ENCODE measurements around the gene GPR15LG. TPM values are rescaled to one million over a fixed set of nuclear protein-coding genes. Genes with fewer than 3 reads are reported as not detected.
"Not testable (repeated sequence)": the region's sequence is repeated elsewhere in the genome, so short reads cannot be mapped to it uniquely, and the experiment has no call there.

GPR15LG gene
- polyA plus RNA-seq (2011; rRNA removed) (not detected in 2 replicates), polyA minus RNA-seq (2011; rRNA and poly(A)+ RNA removed) (not detected in 2 replicates)

DNA sequence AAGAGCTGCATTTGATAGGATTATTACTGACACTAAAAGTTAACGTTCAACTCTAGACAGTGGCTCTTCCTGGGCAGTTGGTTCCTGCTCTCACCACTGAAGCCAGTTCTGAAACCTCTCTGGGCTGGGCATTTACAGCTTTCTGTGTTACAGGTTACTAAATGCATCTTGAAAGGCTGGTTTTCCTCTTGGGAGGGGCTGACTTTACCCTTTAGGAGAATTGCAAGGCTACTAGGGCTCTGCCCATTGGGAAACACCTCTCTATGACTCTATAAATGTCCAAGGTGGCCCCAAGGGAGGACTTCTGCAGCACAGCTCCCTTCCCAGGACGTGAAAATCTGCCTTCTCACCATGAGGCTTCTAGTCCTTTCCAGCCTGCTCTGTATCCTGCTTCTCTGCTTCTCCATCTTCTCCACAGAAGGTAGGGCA lies at the start of gene GPR15LG:
GPR15LG (plus strand) TSS at position 301 of the 429 bp plus-strand sequence; CDS start at position 352, 51 bp downstream.
- TF ChIP-seq, protein P1, sequence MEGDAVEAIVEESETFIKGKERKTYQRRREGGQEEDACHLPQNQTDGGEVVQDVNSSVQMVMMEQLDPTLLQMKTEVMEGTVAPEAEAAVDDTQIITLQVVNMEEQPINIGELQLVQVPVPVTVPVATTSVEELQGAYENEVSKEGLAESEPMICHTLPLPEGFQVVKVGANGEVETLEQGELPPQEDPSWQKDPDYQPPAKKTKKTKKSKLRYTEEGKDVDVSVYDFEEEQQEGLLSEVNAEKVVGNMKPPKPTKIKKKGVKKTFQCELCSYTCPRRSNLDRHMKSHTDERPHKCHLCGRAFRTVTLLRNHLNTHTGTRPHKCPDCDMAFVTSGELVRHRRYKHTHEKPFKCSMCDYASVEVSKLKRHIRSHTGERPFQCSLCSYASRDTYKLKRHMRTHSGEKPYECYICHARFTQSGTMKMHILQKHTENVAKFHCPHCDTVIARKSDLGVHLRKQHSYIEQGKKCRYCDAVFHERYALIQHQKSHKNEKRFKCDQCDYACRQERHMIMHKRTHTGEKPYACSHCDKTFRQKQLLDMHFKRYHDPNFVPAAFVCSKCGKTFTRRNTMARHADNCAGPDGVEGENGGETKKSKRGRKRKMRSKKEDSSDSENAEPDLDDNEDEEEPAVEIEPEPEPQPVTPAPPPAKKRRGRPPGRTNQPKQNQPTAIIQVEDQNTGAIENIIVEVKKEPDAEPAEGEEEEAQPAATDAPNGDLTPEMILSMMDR (IDR thresholded peaks at IDR 0.05; ENCODE audit: insufficient read depth, low read depth, low read length): no peak
- ChIA-PET POLR2A (no interaction called here), CTCF (no interaction called here)
- Histone ChIP-seq H3K27me3 (ENCODE audit: control insufficient read depth, insufficient read depth, low read length) (peaks cover 1% of the 10 kb centered on the region; the same call in 1 of the 2 replicates), H3K36me3 (ENCODE audit: control insufficient read depth, insufficient read depth, low read length) (no peaks in the 10 kb centered on the region), H3K4me3 (ENCODE audit: low read depth, low read length) (no peak within 1 kb of the TSS)
- no peak for DNase-seq (ENCODE audit: low read depth)

DNA sequence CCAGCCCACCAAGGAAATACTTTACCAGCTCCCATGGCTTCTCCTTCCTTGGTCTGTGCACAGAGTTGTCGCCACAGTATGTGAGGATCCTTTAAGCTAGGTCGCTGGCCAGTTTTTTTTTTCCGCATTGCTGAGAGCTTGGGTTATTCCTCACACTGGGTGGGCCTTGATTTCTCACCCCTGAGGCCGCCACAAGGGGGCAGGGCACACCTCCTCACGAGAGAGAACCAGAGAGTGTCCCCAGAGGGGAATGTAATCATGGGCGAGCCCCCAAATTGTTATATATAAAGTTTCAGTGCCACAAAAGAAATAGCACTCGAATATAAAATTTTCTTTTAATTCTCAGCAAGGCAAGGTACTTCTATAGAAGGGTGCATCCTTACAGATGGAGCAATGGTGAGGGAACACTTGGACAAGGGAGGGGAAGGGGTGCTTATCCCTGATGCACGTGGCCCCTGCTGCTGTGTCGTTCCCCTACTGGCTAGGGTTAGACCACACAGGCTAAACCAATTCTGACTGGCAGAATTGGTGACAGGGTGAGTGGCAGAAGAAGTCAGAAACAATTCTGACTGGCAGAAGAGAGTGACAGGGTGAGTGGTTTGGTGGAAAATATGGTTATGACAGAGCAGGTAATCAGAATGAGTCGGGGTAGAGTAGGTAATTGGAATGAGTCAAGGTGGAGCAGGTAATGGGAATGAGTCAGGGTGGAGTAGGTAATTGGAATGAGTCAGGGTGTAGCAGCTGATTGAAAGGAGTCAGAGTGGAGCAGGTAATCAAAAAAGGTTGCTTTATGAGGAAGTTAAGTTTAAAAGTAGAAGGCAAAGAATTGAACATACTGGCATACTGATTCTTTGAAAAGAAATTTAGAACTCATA lies 47.5 kb upstream of the GPR15LG start:
- CTCF ChIA-PET; POLR2A ChIA-PET; H3K36me3 ChIP-seq (ENCODE audit: control insufficient read depth, insufficient read depth, low read length); DNase-seq (ENCODE audit: low read depth); H3K27me3 ChIP-seq (ENCODE audit: control insufficient read depth, insufficient read depth, low read length); H3K4me3 ChIP-seq (ENCODE audit: low read depth, low read length): not testable (repeated sequence)

DNA sequence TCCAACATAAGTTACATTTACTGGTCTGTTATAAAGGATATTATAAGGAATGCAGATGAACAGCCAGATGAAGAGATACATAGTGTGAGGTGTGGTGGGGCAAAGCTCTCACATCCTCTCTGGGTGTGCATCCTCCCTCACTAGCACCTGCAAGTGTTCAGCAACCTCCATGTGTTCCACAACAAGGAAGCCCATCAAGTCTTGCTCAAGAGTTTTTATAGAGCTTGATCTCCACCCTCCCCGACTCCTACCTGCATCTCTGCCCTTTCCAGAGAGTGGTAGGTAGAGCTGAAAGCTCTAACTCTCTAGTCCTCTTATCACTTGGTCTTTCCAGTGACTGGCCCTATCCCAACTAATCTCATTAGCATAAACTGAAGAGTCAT lies 46.8 kb upstream of the GPR15LG start:
- Histone ChIP-seq H3K27me3 (ENCODE audit: control insufficient read depth, insufficient read depth, low read length) (0 out of 2 replicates have a peak, but pooled peaks cover 1% of the 10 kb centered on the region), H3K4me3 (ENCODE audit: low read depth, low read length) (no peak overlapping the region), H3K36me3 (ENCODE audit: control insufficient read depth, insufficient read depth, low read length) (no peaks in the 10 kb centered on the region)
- POLR2A ChIA-PET: no interaction called here
- CTCF ChIA-PET: no interaction called here
- TF ChIP-seq, protein P1 (IDR thresholded peaks at IDR 0.05; ENCODE audit: insufficient read depth, low read depth, low read length): no peak
- DNase-seq (ENCODE audit: low read depth): no peak

DNA sequence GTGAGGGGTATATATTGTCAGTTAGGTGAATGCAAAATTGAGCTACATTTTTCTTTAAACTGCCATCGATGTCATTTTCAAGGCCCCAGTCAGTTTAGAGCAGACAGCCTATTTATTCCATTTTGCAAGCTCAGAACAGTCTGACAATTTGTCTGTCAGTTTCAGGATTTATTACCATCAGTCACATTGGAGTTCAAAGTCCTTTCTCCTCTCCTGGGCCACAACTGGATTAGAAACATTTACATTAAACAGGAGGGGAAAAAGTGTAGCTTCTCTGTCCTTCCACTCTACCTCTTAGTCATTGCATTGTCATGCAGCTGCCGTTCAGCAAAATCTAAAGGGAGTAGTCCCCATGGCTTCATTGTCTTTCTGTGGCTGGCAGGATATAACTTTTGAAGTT lies 37.8 kb upstream of the GPR15LG start:
- Histone ChIP-seq H3K36me3 (ENCODE audit: control insufficient read depth, insufficient read depth, low read length) (no peaks in the 10 kb centered on the region), H3K27me3 (ENCODE audit: control insufficient read depth, insufficient read depth, low read length) (no peaks in the 10 kb centered on the region), H3K4me3 (ENCODE audit: low read depth, low read length) (no peak overlapping the region)
- ChIA-PET CTCF (no interaction called here), POLR2A (no interaction called here)
- TF ChIP-seq, protein P1 (IDR thresholded peaks at IDR 0.05; ENCODE audit: insufficient read depth, low read depth, low read length): no peak
- no peak for DNase-seq (ENCODE audit: low read depth)

DNA sequence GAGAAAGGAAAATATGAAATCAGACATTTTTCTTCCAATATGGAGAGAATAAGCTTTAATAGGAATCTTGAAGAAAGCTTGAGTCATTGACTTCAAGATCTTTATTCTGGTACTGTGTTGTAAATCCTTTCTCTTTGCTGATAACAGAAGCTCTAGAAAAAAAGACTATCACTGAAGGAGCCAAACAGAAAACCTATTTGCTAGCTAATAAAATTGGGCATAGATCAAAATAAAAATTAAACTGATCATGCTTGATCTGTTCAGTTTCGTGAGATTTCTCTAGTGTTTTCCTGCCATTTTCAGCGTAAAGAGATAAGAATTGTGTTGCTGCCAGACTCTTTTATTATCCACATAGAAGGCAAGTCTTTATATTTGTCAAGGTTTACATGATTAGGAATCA lies 35.8 kb upstream of the GPR15LG start:
- Histone ChIP-seq H3K4me3 (ENCODE audit: low read depth, low read length) (no peak overlapping the region), H3K27me3 (ENCODE audit: control insufficient read depth, insufficient read depth, low read length) (no peaks in the 10 kb centered on the region), H3K36me3 (ENCODE audit: control insufficient read depth, insufficient read depth, low read length) (no peaks in the 10 kb centered on the region; the same call in 1 of the 2 replicates)
- no peak for DNase-seq (ENCODE audit: low read depth)
- TF ChIP-seq, protein P1 (IDR thresholded peaks at IDR 0.05; ENCODE audit: insufficient read depth, low read depth, low read length): no peak
- CTCF ChIA-PET: interaction anchor here (4.4 kb wide), 1 partner anchor 11 kb away, joined by 21 read pairs; no protein-coding TSS in a partner anchor
- POLR2A ChIA-PET: no interaction called here
